Stimulated activated CD8-positive, alpha-beta memory T cell treated with anti-CD3 and anti-CD28 coated beads, Interleukin-4, amount 100 ng/mL, for 4 hours (primary cell): Measurements from ENCODE around the gene BAX.

Experiments used
- DNase-seq, 2 donors: peaks; one replicate each; pipeline ENCODE4 v3.0.0-alpha.2; 2020; ENCODE audit warnings: low read depth in 2 of 2, low spot score in 1 of 2

The BAX gene

GRCh38 chr19:48928164-48929025, 26.3 kb upstream of the BAX start:
- DNase-seq = no peak

- peak; percentile 42 to 60 for DNase-seq
Measured at GRCh38 chr19:48933382-48933932, 21.2 kb upstream of the BAX start, which contains the start of gene DHDH. Gene DHDH (plus strand): TSS chr19:48933699. CDS start chr19:48933722, 23 bp downstream.

- no peak for DNase-seq
Measured at GRCh38 chr19:48934837-48935236, 19.8 kb upstream of the BAX start.

- DNase-seq = no peak
Measured at GRCh38 chr19:48935864-48936263, 18.8 kb upstream of the BAX start.

DNA sequence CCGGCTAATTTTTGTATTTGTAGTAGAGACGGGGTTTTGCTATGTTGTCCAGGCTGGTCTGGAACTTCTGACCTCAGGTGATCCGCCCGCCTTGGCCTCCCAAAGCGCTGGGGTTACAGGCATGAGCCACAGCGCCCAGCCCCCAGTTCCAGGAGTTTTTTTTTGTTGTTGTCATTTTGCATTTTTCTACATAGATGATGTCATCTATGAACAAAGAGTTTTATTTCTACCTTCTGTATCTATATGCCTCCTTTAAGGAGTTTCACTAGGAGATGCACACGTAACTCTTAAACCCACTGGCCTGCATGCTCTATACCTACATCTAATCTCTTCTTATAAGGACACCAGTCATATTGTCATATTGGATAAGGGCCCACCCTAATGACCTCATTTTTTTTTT, 16.4 kb upstream of the BAX start:
- no peak for DNase-seq

DNA sequence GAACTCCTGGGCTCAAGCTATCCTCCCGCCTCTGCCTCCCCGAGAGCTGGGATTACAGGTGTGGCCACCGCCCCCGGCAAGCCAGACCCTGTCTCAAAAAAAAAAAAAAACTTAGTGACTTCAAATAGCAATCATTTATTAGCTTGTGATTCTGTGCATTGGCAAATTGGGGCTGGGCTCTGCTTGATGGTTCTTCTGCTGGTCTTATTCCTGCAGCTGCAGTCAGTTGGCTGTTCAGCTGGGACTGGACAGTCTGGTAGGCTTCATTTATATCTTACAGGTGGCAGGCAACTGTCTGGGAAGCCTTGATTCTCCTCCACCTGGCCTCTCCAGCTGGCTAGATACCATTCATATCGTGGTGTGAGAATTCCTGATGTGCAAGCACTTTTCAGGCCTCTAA, 13.8 kb upstream of the BAX start:
- DNase-seq = no peak

GRCh38 chr19:48943081-48943480, 11.6 kb upstream of the BAX start:
- no peak for DNase-seq

GRCh38 chr19:48945415-48945814, 9.3 kb upstream of the BAX start:
- no peak for DNase-seq

GRCh38 chr19:48945817-48946216, 8.9 kb upstream of the BAX start:
- DNase-seq = no peak

- DNase-seq = no peak
Measured at GRCh38 chr19:48946463-48947257, 8.0 kb upstream of the BAX start.

- DNase-seq = no peak
Measured at GRCh38 chr19:48947258-48947542, 7.5 kb upstream of the BAX start.

- DNase-seq = no peak
Measured at GRCh38 chr19:48950159-48950558, 4.5 kb upstream of the BAX start.

DNA sequence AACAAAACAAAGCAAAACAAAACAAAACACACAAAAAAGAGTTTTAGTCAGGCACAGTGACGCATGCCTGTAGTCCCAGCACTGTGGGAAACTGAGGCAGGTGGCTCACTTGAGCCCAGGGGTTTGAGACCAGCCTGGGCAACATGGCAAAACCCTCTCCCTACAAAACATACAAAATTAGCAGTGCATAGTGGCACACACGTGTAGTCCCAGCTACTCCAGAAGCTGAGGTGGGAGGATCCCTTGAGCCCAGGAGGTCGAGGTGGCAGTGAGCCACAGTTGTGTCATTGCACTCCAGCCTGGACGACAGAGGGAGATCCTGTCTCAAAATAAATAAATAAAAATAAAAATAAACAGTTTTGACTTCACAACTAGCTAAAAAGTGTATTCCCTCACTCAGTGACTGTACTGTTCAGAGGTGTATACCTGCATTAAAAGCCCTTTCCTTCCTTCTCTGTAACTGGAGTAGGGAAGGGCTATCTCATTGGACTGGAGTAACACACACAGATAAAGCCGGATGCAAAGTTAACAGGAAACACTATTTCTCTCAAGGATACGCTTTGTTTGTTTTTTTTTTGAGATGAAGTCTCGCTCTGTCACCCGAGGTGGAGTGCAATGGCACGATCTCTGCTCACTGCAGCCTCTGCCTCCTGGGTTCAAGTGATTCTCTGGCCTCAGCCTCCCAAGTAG, 3.7 kb upstream of the BAX start:
- DNase-seq = no peak

GRCh38 chr19:48953141-48953540, 1.5 kb upstream of the BAX start:
- no peak for DNase-seq

- DNase-seq = no peak
Measured at GRCh38 chr19:48953990-48954594, 583 bp upstream of the BAX start.

DNA sequence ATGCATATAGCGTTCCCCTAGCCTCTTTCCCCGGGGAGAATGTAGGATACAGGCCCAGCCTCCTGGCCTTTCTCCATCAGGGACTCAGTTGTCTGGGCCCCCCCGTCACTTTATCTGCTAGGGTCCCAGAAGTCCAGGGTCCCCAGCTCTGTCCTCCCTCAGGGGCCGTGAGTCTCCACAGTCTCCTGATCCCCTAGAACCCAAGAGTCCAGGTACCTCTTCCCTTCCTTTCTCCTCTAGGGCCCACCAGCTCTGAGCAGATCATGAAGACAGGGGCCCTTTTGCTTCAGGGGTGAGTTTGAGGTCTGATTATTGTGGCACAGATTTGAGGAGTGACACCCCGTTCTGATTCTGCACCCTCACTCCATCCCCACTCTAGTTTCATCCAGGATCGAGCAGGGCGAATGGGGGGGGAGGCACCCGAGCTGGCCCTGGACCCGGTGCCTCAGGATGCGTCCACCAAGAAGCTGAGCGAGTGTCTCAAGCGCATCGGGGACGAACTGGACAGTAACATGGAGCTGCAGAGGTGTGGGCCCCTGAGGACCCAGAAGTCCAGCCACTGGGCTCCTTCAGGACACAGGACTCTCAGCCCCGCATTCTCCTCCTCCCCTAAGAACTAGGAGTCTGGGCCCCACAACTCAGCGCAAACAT, 758 bp downstream of the BAX start:
- no peak for DNase-seq

- no peak for DNase-seq
Measured at GRCh38 chr19:48958006-48958405, 3.3 kb downstream of the BAX start.

- no peak for DNase-seq
Measured at GRCh38 chr19:48959341-48960239, 4.9 kb downstream of the BAX start.

DNA sequence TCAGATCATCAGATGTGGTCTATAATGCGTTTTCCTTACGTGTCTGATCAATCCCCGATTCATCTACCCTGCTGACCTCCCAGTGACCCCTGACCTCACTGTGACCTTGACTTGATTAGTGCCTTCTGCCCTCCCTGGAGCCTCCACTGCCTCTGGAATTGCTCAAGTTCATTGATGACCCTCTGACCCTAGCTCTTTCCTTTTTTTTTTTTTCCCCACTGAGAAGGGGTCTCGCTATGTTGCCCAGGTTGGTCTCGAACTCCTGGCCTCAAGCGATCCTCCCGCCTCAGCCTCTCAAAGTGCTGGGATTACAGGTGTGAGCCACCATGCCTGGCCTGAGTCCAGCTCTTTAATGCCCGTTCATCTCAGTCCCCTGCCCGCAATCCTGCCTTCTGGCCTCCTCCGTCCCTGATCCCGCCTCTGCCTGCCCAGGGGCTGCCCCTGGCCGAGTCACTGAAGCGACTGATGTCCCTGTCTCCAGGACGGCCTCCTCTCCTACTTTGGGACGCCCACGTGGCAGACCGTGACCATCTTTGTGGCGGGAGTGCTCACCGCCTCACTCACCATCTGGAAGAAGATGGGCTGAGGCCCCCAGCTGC, 6.5 kb downstream of the BAX start:
- no peak for DNase-seq
